ENCODE results near the gene ATG4B.

The ATG4B gene

GRCh38 chr2:241639385-241639784 lies 1.9 kb downstream of the ATG4B start:
- DNase-seq (ENCODE audit: insufficient read length, low spot score) (no peak), FAIRE-seq (no peak)
- TF ChIP-seq POLR2A (IDR thresholded peaks at IDR 0.05; ENCODE audit: low read depth, low read length): no peak

- DNase-seq (ENCODE audit: insufficient read length, low spot score): no peak
- no peak for TF ChIP-seq POLR2A (IDR thresholded peaks at IDR 0.05; ENCODE audit: low read depth, low read length)
- no peak for FAIRE-seq
These were observed 2.8 kb downstream of the ATG4B start for GRCh38 chr2:241640165-241640795.

DNA sequence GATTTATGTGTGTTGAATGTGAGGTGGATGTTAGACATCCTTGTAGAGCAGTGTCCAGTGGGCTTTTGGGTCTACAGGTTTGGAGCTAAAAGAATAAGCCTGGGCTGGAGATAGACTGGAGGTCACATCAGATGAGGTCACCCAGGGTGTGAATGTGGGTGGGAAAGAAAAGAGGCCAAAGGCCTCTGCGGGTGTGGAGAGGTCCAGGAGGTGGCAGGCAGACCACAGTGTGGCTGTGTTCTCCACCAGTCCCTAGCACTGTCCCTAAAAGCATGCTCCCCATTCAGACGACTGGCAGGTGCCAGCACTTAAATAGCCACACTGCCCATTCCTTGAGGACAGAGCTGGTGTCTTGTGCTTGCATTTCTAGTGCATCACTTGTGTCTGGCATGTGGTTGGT lies 4.1 kb downstream of the ATG4B start:
- TF ChIP-seq POLR2A (IDR thresholded peaks at IDR 0.05; ENCODE audit: low read depth, low read length): no peak
- DNase-seq (ENCODE audit: insufficient read length, low spot score) (no peak), FAIRE-seq (no peak)

DNA sequence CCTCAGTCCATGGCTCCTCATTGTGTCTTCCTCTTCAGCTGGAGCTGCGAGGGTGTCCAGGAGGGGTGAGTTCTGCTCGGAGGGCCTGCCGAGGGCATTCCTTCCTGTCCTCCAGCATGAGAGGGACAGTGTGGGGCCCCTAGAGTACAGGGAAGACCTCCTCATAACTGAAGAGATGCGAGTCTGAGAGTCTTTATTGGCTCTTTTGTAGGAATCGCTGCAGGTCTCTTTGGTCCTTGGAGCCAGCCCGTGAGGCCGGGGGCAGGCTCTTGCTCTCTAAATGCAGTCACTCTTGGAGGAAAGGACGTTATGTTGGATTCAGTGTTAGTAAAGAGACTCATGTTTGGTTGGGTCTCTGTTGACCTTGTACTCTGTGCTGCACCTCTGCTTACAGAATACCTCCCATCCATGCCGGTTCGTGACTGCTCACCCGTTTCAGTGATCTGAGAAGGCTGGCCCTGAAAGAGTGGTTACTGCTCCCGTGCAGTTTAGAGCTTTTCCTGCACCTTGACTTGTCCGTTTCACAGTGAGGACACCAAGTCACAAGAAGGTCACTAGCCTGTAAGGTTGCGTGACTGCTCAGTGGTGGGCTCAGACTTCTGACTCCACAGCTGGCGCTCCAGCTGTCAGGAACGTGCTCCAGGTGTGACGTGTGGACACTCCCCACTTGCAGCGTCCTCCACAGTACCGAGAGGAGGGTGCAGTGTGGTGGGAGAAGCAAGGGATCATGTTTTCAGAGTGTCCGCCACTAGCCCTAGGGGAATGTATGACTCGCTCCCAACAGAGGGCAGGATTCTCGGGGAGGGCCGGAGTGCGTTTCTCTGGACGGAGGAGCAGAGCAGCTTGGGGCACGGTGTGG lies 7.8 kb downstream of the ATG4B start:
- DNase-seq (ENCODE audit: insufficient read length, low spot score) (no peak), FAIRE-seq (no peak)
- no peak for TF ChIP-seq POLR2A (IDR thresholded peaks at IDR 0.05; ENCODE audit: low read depth, low read length)

- FAIRE-seq: no peak
- no peak for DNase-seq (ENCODE audit: insufficient read length, low spot score)
- TF ChIP-seq POLR2A (IDR thresholded peaks at IDR 0.05; ENCODE audit: low read depth, low read length): no peak
These were observed 8.6 kb downstream of the ATG4B start for GRCh38 chr2:241645915-241646645.

- TF ChIP-seq POLR2A (IDR thresholded peaks at IDR 0.05; ENCODE audit: low read depth, low read length): no peak
- no peak for FAIRE-seq
- DNase-seq (ENCODE audit: insufficient read length, low spot score): no peak
These were observed 11.0 kb downstream of the ATG4B start for GRCh38 chr2:241648453-241648852.

DNA sequence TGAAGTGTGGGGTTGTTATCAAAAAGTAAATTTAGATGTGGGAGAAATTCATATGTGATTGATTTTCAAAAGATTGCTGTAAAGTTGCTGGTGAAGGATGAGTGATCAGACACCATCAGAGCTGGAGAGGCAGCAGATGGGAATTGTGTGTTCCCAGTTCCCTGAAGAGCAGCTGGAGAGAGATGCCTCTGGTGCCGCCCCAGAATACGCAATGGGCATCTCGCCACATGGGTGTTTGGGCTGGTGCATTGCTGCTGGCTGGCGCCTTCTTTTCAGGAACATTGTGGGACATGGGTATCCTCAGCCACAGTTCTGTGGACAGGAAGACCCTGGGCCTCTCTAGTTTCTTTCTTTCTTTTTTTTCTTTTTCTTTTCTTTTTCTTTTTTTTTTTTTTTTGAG lies 11.9 kb downstream of the ATG4B start:
- TF ChIP-seq POLR2A (IDR thresholded peaks at IDR 0.05; ENCODE audit: low read depth, low read length): no peak
- no peak for DNase-seq (ENCODE audit: insufficient read length, low spot score)
- no peak for FAIRE-seq

- DNase-seq (ENCODE audit: insufficient read length, low spot score): no peak
- FAIRE-seq: no peak
- no peak for TF ChIP-seq POLR2A (IDR thresholded peaks at IDR 0.05; ENCODE audit: low read depth, low read length)
These were observed 12.4 kb downstream of the ATG4B start for GRCh38 chr2:241649927-241650326.

GRCh38 chr2:241652142-241652541 lies 14.6 kb downstream of the ATG4B start:
- FAIRE-seq (no peak), DNase-seq (ENCODE audit: insufficient read length, low spot score) (no peak)
- TF ChIP-seq POLR2A (IDR thresholded peaks at IDR 0.05; ENCODE audit: low read depth, low read length): no peak

DNA sequence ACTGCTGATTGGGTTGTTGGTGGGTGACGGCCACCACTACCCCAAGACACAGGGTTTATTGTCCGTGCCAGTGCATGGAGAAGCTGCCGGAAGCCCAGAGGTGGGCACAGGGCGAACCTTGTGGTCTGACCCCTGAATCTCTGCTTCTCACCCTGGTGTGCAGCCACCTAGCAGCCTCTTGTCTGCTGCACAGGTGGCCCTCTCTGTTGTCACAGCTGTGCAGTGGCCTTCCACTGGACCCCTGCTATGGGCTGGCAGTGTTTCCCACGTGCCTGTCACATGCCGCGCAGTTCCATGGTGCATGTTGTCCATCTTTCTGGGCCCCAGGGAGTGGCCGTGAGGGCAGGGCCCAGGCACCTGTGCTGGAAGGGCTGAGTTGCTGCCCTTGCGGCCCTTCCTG lies 15.2 kb downstream of the ATG4B start:
- no peak for TF ChIP-seq POLR2A (IDR thresholded peaks at IDR 0.05; ENCODE audit: low read depth, low read length)
- FAIRE-seq: no peak

DNA sequence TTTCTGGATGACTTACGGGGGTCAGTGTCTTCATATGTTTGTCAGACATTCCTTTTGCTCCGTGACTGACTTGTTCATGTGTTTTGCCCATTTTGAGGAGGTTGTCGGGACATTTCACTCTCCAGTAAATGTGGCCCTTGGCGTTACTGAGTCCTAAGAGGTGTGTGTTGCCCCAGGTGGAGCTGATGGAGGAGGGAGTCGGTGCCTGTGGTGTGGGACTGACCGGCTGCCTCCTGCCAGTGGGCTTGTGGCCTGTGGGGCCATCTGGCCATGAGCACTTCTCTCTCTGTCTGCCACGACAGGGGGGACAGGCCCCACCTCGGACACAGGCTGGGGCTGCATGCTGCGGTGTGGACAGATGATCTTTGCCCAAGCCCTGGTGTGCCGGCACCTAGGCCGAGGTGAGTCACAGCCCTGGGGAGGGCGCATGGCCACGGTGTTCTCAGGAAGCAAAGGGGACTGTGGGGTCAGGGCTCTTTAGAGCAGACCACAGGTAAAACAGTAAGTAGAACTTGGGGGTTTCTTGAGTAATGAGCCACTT lies 15.8 kb downstream of the ATG4B start:
- TF ChIP-seq POLR2A (IDR thresholded peaks at IDR 0.05; ENCODE audit: low read depth, low read length): no peak
- no peak for FAIRE-seq
- no peak for DNase-seq (ENCODE audit: insufficient read length, low spot score)

More for the DNA sequence above, 15.2 kb downstream of the ATG4B start:
- no peak for DNase-seq (ENCODE audit: insufficient read length, low spot score)

DNA sequence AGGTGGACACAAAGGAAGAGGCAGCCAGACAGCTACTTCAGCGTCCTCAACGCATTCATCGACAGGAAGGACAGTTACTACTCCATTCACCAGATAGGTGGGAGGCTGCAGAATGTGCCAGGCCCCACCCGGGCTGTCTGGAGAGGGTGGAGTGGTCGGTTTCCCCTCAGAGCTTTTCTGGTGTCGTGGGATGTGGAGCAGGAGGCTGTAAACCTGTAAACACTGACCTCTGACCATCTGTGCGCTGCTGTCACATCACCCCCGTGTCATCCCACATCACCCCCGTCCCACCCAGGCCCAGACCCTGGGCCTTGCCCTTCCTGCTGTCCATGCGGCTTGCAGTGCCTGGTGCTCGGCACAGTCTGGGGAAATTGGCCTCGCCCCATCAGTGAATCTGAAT lies 17.1 kb downstream of the ATG4B start:
- DNase-seq (ENCODE audit: insufficient read length, low spot score) (no peak), FAIRE-seq (no peak)
- no peak for TF ChIP-seq POLR2A (IDR thresholded peaks at IDR 0.05; ENCODE audit: low read depth, low read length)

DNA sequence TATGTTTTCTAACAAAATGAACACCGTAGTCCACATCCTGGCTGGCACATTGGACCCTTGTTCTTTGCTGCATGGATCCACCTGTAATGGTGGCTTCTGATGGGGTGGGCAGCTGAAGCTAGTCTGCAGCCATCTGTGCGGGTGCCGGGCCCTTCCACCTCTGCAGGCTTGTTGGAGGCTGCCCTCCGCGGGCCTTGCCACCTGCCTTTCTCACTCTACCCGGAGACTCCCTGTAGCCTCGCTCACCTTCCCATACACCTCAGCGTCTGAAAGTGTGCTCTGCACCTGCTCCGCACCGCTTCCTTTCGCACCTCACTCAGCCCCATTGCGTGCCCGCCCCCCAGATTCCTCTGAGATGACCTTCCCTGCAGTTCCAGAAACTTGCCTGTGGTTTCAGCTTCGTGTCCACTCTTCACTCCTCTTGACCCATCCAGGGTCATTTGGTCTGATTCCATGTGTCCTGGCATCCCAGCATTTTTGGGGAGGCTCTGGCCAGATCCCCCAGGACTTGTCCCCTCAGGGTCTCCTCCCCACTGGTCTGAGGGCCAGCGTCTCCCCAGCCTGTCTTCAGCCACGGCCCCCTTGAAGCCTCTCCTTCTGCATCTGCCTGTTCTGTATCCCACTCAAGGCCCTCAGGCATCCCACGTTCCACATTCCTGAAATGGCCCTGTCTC lies 18.2 kb downstream of the ATG4B start:
- DNase-seq (ENCODE audit: insufficient read length, low spot score) (no peak), FAIRE-seq (no peak)
- no peak for TF ChIP-seq POLR2A (IDR thresholded peaks at IDR 0.05; ENCODE audit: low read depth, low read length)

All from H54 (cell line).